HEK293T (cell line): ENCODE results near the gene ATR.

ENCODE experiments used
- BHLHE40 ChIP-seq: fragments of 450-650 bp; IDR thresholded peaks from 2 replicates; pipeline ENCODE4 v1.6.1; 2016; ENCODE audit warnings: mild to moderate bottlenecking, moderate library complexity, borderline replicate concordance
- FOXK2 ChIP-seq: fragments of 450-650 bp; IDR thresholded peaks from 2 replicates; pipeline ENCODE4 v1.6.1; 2016; ENCODE audit warnings: mild to moderate bottlenecking
- FOXM1 ChIP-seq: fragments of 450-650 bp; IDR thresholded peaks from 2 replicates; pipeline ENCODE4 v1.6.1; 2017; ENCODE audit warnings: mild to moderate bottlenecking, borderline replicate concordance
- L3MBTL2 ChIP-seq: fragments of 450-650 bp; conservative IDR thresholded peaks from 2 replicates; pipeline ENCODE4 v1.6.1; 2016; ENCODE audit warnings: mild to moderate bottlenecking
- SUZ12 ChIP-seq: fragments of 450-650 bp; IDR thresholded peaks from 2 replicates; pipeline ENCODE4 v1.6.1; 2016; ENCODE audit warnings: mild to moderate bottlenecking
- TARDBP ChIP-seq: fragments of 450-650 bp; IDR thresholded peaks from 2 replicates; pipeline ENCODE4 v1.6.1; 2016
- TF ChIP-seq, protein P1 (sequence below): fragments of 450-650 bp; IDR thresholded peaks from 2 replicates; pipeline ENCODE4 v1.6.1; 2016

DNA sequence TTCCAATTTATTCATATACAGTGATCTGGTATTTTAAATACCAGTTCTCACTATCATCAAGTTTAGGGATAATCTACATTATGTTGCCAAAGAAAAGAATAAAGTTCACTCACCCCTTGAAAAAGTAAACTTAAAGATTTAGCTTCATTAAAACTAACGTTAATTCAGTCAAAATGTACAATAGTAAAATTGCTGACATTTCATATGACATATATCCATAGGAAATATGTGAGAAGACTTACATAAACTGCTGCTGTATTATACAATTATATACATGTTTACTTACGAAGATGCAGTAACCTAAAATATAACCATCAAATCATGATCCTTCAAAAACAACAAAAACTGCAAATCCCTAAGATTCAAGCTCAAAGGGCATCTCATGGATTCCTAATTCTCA lies 44.0 kb downstream of the ATR start:
- TF ChIP-seq FOXM1: no peak
- no peak for TF ChIP-seq TARDBP
- TF ChIP-seq BHLHE40: no peak
- TF ChIP-seq L3MBTL2: no peak
- TF ChIP-seq, protein P1, sequence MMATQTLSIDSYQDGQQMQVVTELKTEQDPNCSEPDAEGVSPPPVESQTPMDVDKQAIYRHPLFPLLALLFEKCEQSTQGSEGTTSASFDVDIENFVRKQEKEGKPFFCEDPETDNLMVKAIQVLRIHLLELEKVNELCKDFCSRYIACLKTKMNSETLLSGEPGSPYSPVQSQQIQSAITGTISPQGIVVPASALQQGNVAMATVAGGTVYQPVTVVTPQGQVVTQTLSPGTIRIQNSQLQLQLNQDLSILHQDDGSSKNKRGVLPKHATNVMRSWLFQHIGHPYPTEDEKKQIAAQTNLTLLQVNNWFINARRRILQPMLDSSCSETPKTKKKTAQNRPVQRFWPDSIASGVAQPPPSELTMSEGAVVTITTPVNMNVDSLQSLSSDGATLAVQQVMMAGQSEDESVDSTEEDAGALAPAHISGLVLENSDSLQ: no peak
- TF ChIP-seq FOXK2: no peak
- TF ChIP-seq SUZ12: no peak
